ENCODE data around the gene FMNL1.

GRCh38 chr17:45240905-45241327, 19.2 kb downstream of the FMNL1 start:
- no peak for TF ChIP-seq EP300 (IDR thresholded peaks at IDR 0.05)
- TF ChIP-seq, protein P1, sequence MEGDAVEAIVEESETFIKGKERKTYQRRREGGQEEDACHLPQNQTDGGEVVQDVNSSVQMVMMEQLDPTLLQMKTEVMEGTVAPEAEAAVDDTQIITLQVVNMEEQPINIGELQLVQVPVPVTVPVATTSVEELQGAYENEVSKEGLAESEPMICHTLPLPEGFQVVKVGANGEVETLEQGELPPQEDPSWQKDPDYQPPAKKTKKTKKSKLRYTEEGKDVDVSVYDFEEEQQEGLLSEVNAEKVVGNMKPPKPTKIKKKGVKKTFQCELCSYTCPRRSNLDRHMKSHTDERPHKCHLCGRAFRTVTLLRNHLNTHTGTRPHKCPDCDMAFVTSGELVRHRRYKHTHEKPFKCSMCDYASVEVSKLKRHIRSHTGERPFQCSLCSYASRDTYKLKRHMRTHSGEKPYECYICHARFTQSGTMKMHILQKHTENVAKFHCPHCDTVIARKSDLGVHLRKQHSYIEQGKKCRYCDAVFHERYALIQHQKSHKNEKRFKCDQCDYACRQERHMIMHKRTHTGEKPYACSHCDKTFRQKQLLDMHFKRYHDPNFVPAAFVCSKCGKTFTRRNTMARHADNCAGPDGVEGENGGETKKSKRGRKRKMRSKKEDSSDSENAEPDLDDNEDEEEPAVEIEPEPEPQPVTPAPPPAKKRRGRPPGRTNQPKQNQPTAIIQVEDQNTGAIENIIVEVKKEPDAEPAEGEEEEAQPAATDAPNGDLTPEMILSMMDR (IDR thresholded peaks at IDR 0.05): no peak
- TF ChIP-seq POLR2A (IDR thresholded peaks at IDR 0.05): no peak
- TF ChIP-seq POLR2AphosphoS5 (IDR thresholded peaks at IDR 0.05): no peak
